Measurements from ENCODE around the gene POLH.

- TF ChIP-seq CTCF (conservative IDR thresholded peaks at IDR 0.05; ENCODE audit: low read depth, low read length) (no peak), EZH2 (IDR thresholded peaks at IDR 0.05; ENCODE audit: borderline replicate concordance, low read depth, low read length, poor library complexity, severe bottlenecking) (no peak)
These were observed 747 bp upstream of the POLH start for GRCh38 chr6:43575105-43575771.
